ENCODE results near the gene YPEL1. TPM values are rescaled to one million over a fixed set of nuclear protein-coding genes. Genes with fewer than 3 reads are reported as not detected.
"Not testable (repeated sequence)": the region's sequence is repeated elsewhere in the genome, so short reads cannot be mapped to it uniquely, and the experiment has no call there.

Gene YPEL1
- total RNA-seq, 1 experiment from 2014 or later = 4.0 TPM

- peaks cover 9% of the 10 kb centered on the region for H3K36me3 ChIP-seq
- no peak for DNase-seq
- no peaks in the 10 kb centered on the region for H3K4me1 ChIP-seq
- H3K27me3 ChIP-seq = no peaks in the 10 kb centered on the region
- H3K4me3 ChIP-seq = no peak overlapping the region
- H3K27ac ChIP-seq = no peak overlapping the region
- H3K9me3 ChIP-seq (replicated peaks) = no peaks in the 10 kb centered on the region
Measured at GRCh38 chr22:21681566-21682370, 53.8 kb downstream of the YPEL1 start.

- no peak overlapping the region for H3K27ac ChIP-seq
- no peak overlapping the region for H3K4me3 ChIP-seq
- DNase-seq = no peak
- H3K4me1 ChIP-seq = no peaks in the 10 kb centered on the region
- peaks cover 8% of the 10 kb centered on the region for H3K36me3 ChIP-seq
- H3K27me3 ChIP-seq = no peaks in the 10 kb centered on the region
- H3K9me3 ChIP-seq (replicated peaks) = no peaks in the 10 kb centered on the region
Measured at GRCh38 chr22:21680830-21681565, 54.6 kb downstream of the YPEL1 start.

GRCh38 chr22:21679383-21679782 is 56.2 kb downstream of the YPEL1 start:
- Histone ChIP-seq H3K9me3 (replicated peaks) (no peaks in the 10 kb centered on the region), H3K27me3 (no peaks in the 10 kb centered on the region), H3K27ac (no peak overlapping the region), H3K4me3 (no peak overlapping the region), H3K36me3 (peaks cover 15% of the 10 kb centered on the region), H3K4me1 (no peaks in the 10 kb centered on the region)
- no peak for DNase-seq

- not testable (repeated sequence) for H3K27ac ChIP-seq; H3K9me3 ChIP-seq (replicated peaks); H3K27me3 ChIP-seq; DNase-seq; H3K4me1 ChIP-seq; H3K4me3 ChIP-seq
- H3K36me3 ChIP-seq = peaks cover 20% of the 10 kb centered on the region
Measured at GRCh38 chr22:21678842-21679241, 56.8 kb downstream of the YPEL1 start.

- no peak overlapping the region for H3K27ac ChIP-seq
- DNase-seq = no peak
- no peak overlapping the region for H3K4me3 ChIP-seq
- no peaks in the 10 kb centered on the region for H3K9me3 ChIP-seq (replicated peaks)
- peaks cover 26% of the 10 kb centered on the region for H3K36me3 ChIP-seq
- H3K4me1 ChIP-seq = no peaks in the 10 kb centered on the region
- H3K27me3 ChIP-seq = no peaks in the 10 kb centered on the region
Measured at GRCh38 chr22:21677606-21678443, 57.8 kb downstream of the YPEL1 start.

GRCh38 chr22:21674638-21675245 is 60.9 kb downstream of the YPEL1 start:
- no peak overlapping the region for H3K27ac ChIP-seq
- H3K9me3 ChIP-seq (replicated peaks) = no peaks in the 10 kb centered on the region
- peaks cover 42% of the 10 kb centered on the region for H3K36me3 ChIP-seq
- no peak overlapping the region for H3K4me3 ChIP-seq
- DNase-seq = no peak
- no peaks in the 10 kb centered on the region for H3K4me1 ChIP-seq
- no peaks in the 10 kb centered on the region for H3K27me3 ChIP-seq

- Histone ChIP-seq H3K4me3 (no peak overlapping the region), H3K9me3 (replicated peaks) (no peaks in the 10 kb centered on the region), H3K4me1 (no peaks in the 10 kb centered on the region), H3K27ac (no peak overlapping the region), H3K27me3 (no peaks in the 10 kb centered on the region), H3K36me3 (peaks cover 44% of the 10 kb centered on the region)
- DNase-seq = no peak
Measured at GRCh38 chr22:21673534-21674321, 61.9 kb downstream of the YPEL1 start.

GRCh38 chr22:21672107-21672629 is 63.4 kb downstream of the YPEL1 start:
- H3K27ac ChIP-seq = no peak overlapping the region
- no peaks in the 10 kb centered on the region for H3K9me3 ChIP-seq (replicated peaks)
- DNase-seq = no peak
- no peak overlapping the region for H3K4me3 ChIP-seq
- peaks cover 44% of the 10 kb centered on the region for H3K36me3 ChIP-seq
- H3K4me1 ChIP-seq = no peaks in the 10 kb centered on the region
- no peaks in the 10 kb centered on the region for H3K27me3 ChIP-seq

GRCh38 chr22:21669026-21669425 is 66.6 kb downstream of the YPEL1 start:
- no peak for DNase-seq
- H3K4me1 ChIP-seq = no peaks in the 10 kb centered on the region
- H3K36me3 ChIP-seq = peaks cover 25% of the 10 kb centered on the region
- H3K4me3 ChIP-seq = no peak overlapping the region
- no peaks in the 10 kb centered on the region for H3K9me3 ChIP-seq (replicated peaks)
- no peak overlapping the region for H3K27ac ChIP-seq
- H3K27me3 ChIP-seq = no peaks in the 10 kb centered on the region

GRCh38 chr22:21666786-21667185 is 68.8 kb downstream of the YPEL1 start:
- no peaks in the 10 kb centered on the region for H3K9me3 ChIP-seq (replicated peaks)
- no peaks in the 10 kb centered on the region for H3K4me1 ChIP-seq
- no peak overlapping the region for H3K27ac ChIP-seq
- no peaks in the 10 kb centered on the region for H3K27me3 ChIP-seq
- peak overlapping the region; percentile 88 for H3K4me3 ChIP-seq
- peaks cover 15% of the 10 kb centered on the region for H3K36me3 ChIP-seq
- no peak for DNase-seq

GRCh38 chr22:21665047-21665851 is 70.3 kb downstream of the YPEL1 start:
- Histone ChIP-seq H3K4me3 (peak overlapping the region; percentile 88), H3K36me3 (peaks cover 7% of the 10 kb centered on the region), H3K4me1 (no peaks in the 10 kb centered on the region), H3K27ac (peak overlapping the region; percentile 64), H3K9me3 (replicated peaks) (no peaks in the 10 kb centered on the region), H3K27me3 (no peaks in the 10 kb centered on the region)
- no peak for DNase-seq

- DNase-seq = no peak
- H3K4me3 ChIP-seq = no peak overlapping the region
- H3K9me3 ChIP-seq (replicated peaks) = no peaks in the 10 kb centered on the region
Measured at GRCh38 chr22:21663738-21664137, 71.9 kb downstream of the YPEL1 start.

GRCh38 chr22:21661991-21662390 is 73.6 kb downstream of the YPEL1 start:
- H3K9me3 ChIP-seq (replicated peaks) = no peaks in the 10 kb centered on the region
- no peaks in the 10 kb centered on the region for H3K27me3 ChIP-seq
- no peaks in the 10 kb centered on the region; the same call in 1 of the 2 replicates for H3K4me1 ChIP-seq
- H3K27ac ChIP-seq = no peak overlapping the region
- no peak overlapping the region for H3K4me3 ChIP-seq
- DNase-seq = no peak
- no peaks in the 10 kb centered on the region for H3K36me3 ChIP-seq

More at GRCh38 chr22:21663738-21664137, 71.9 kb downstream of the YPEL1 start:
- no peaks in the 10 kb centered on the region for H3K4me1 ChIP-seq
- no peaks in the 10 kb centered on the region for H3K27me3 ChIP-seq
- H3K36me3 ChIP-seq = no peaks in the 10 kb centered on the region
- no peak overlapping the region for H3K27ac ChIP-seq

All from SJCRH30 (cell line).